Fibroblast of skin of left biceps (primary cell): Measurements from ENCODE around the gene GCNT1.
A peak's percentile ranks its signal among the peaks of the same experiment; 100 is the strongest.
"Not testable (repeated sequence)": the region's sequence is repeated elsewhere in the genome, so short reads cannot be mapped to it uniquely, and the experiment has no call there.

Source experiments
- DNase-seq, 2 experiments: peaks; one replicate each; pipeline ENCODE4 v3.0.0-alpha.2; 2013; ENCODE audit warnings: low read depth in 2 of 2

GCNT1 gene

GRCh38 chr9:76490249-76490990 is 31.4 kb downstream of the GCNT1 start:
- DNase-seq = no peak

GRCh38 chr9:76491056-76491455 is 32.1 kb downstream of the GCNT1 start:
- not testable (repeated sequence) for DNase-seq

GRCh38 chr9:76493496-76493895 is 34.5 kb downstream of the GCNT1 start:
- DNase-seq = not testable (repeated sequence)

- DNase-seq = no peak
Measured at GRCh38 chr9:76500061-76500460, 41.1 kb downstream of the GCNT1 start.

GRCh38 chr9:76502746-76503145 is 43.8 kb downstream of the GCNT1 start:
- no peak for DNase-seq

GRCh38 chr9:76510041-76510440 is 51.1 kb downstream of the GCNT1 start:
- peak; percentile 78 to 79 for DNase-seq

- no peak for DNase-seq
Measured at GRCh38 chr9:76510446-76510845, 51.5 kb downstream of the GCNT1 start.

GRCh38 chr9:76512826-76513225 is 53.8 kb downstream of the GCNT1 start:
- DNase-seq = no peak

- DNase-seq = no peak
Measured at GRCh38 chr9:76516350-76516749, 57.4 kb downstream of the GCNT1 start.

GRCh38 chr9:76516871-76517270 is 57.9 kb downstream of the GCNT1 start:
- no peak for DNase-seq

GRCh38 chr9:76519075-76519835 is 60.3 kb downstream of the GCNT1 start:
- DNase-seq = no peak

- no peak for DNase-seq
Measured at GRCh38 chr9:76521244-76521681, 62.3 kb downstream of the GCNT1 start.

- DNase-seq = no peak
Measured at GRCh38 chr9:76521906-76522305, 62.9 kb downstream of the GCNT1 start.

GRCh38 chr9:76523617-76524200 is 64.7 kb downstream of the GCNT1 start:
- not testable (repeated sequence) for DNase-seq

- DNase-seq = no peak
Measured at GRCh38 chr9:76525196-76525595, 66.2 kb downstream of the GCNT1 start.

- DNase-seq = no peak
Measured at GRCh38 chr9:76526026-76526425, 67.0 kb downstream of the GCNT1 start.

- DNase-seq = peak; percentile 67 to 69
Measured at GRCh38 chr9:76528056-76528455, 69.1 kb downstream of the GCNT1 start.

GRCh38 chr9:76528642-76529190 is 69.7 kb downstream of the GCNT1 start:
- no peak for DNase-seq

- no peak for DNase-seq
Measured at GRCh38 chr9:76529653-76530052, 70.7 kb downstream of the GCNT1 start.

- DNase-seq = no peak
Measured at GRCh38 chr9:76530458-76531110, 71.6 kb downstream of the GCNT1 start.

- no peak for DNase-seq
Measured at GRCh38 chr9:76531231-76531780, 72.3 kb downstream of the GCNT1 start.

- not testable (repeated sequence) for DNase-seq
Measured at GRCh38 chr9:76532877-76533276, 73.9 kb downstream of the GCNT1 start.
